Eye (tissue), 1 donor: ENCODE data around the gene CSNK1G1.
"Not testable (repeated sequence)": the region's sequence is repeated elsewhere in the genome, so short reads cannot be mapped to it uniquely, and the experiment has no call there.

ENCODE experiments used
- DNase-seq: peaks from one replicate; pipeline ENCODE4 v3.0.0-alpha.2; 2015

The CSNK1G1 gene

DNA sequence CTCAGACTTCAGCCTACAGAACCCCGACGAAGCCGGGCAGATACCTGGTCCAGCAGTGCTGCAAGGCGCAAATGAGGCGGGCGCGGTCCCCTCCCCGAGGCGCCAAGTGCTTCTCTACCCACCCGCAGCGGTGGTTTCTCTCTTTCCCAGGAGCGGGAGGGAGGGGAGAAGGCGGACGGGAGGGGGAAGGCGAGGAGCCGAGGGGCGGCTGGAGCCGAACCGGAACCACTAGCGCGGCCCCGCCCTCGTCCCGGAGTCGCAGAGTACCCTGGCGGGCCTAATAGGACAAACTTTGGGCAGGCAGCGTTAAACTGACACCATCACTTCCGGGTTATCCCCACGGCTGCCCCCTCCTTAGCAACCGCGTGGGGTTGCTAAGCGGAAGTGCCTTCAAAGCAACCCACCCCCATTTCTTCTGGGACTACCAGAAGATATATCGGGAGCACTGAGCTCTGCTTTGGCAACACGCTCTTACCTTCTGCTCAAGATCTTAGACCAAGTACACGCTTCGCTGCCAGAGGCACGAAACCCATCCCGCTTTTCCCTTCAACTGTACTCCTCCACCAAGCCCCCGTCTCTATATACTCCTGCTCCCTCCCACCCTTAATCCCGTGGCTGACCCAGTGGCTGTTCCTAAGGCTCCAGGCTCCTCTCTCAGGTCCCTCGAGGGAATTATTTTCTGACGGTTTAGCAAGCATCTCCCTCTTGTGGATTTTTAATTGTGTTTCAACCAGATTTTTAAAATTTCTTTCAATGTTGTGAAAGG is at the start of gene CSNK1G1:
Gene CSNK1G1, minus strand, starts transcription at position 230 of the 766 bp plus-strand sequence. CDS start 55,674 bp downstream, outside the sequence.
- DNase-seq, result peak; percentile 98

DNA sequence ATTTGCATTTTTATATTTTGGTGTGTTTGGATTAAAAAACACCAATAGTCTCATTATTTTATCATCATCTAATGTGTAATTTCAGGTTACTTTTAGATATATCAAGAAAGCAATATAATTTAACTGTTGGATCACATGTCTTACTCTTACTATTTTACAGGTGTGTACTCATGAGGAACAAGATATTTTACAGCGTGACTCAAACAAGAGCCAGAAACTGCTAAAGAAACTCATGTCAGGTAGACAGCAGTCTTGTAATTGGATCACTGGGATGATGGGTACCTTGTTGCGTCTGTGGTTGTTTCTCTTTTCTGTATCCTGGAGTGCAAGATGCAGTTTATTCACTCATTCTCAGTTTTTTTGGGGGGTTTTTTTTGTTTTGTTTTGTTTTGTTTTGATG is 44.6 kb upstream of the CSNK1G1 start:
- no peak for DNase-seq

DNA sequence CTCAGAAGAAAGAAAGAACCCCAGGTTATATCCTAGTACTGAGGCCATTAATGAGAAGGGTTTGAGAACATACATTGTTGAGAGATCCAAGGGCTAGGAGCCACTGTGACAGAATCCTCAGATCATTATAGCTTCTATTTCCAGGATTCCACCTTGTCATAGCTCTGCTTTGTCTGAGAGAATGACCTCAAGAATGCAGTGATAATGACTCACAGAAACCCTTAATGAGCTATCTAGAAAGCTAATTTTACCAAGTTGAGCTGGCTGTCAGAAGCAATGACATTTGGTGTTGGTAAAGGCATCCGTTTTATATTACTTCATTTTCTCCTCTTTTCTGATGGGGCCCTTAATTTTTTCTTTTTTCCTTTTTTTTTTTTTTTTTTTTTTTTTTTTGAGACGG is 42.6 kb upstream of the CSNK1G1 start:
- no peak for DNase-seq

DNA sequence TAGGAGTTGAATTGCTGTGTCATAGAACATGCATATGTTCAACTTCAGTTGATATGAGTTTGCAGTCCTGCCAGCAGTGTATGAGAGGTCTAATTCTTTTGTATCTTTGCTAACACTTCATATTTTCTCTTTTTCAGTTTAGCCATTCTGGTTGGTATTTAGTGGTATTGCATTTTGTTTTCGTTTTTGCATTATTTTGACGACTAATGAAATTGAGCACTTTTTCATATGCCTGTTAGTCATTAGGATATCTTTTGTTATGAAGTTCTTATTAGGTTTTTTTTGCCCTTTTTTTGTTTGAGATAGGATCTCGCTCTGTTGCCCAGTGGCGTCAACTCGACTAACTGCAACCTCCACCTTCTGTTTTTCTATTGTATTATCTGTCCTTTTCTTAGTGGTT is 40.8 kb upstream of the CSNK1G1 start:
- DNase-seq, result no peak

DNA sequence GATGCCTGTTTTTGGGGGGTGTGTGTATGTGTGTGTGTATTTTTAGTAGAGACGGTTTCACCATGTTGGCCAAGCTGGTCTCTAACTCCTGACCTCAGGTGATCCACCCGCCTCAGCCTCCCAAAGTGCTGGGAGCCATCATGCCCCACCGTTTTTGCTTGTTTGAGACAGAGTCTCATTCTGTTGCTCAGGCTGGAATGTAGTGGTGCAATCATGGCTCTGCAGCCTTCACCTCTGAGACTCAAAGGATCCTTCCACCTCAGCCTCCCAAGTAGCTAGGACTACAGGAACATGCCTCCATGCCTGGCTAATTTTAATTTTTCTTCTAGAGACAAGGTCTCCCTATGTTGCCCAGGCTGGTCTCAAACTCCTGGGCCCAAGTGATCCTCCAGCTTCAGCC is 36.5 kb upstream of the CSNK1G1 start:
- DNase-seq, result not testable (repeated sequence)

- DNase-seq, result no peak
Measured at GRCh38 chr15:64389036-64389435, 33.1 kb upstream of the CSNK1G1 start.

DNA sequence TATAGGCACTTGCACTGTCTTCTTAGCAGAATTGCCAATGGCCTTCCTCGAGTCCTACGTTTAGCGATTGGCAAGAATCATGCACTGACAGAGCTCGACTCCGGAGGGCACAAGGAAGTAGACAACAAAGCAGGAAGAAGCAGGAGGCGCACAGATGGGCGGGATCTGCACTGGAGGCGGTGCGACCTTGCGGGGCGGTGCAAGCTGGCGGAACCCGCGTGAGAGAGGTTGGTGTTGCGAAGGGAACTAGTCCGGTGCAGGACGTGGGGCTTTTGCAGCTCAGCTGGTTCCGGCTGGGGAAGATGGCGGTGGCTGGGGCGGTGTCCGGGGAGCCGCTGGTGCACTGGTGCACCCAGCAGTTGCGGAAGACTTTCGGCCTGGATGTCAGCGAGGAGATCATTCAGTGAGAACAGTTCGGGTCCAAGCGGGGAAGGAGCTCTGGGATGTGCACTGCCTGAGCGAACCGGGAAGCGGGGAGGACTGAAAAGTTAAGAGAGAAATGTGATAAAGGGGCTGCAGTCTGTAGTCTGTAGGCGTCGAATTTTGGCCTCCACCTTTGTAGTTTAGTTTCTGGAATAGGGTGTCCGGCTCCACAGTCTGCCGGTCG is 31.7 kb upstream of the CSNK1G1 start, which contains the start of gene TRIP4:
Gene TRIP4, plus strand, starts transcription at position 275 of the 607 bp plus-strand sequence. Its CDS starts 28 bp downstream, at position 303.
- peak; percentile 97 for DNase-seq

DNA sequence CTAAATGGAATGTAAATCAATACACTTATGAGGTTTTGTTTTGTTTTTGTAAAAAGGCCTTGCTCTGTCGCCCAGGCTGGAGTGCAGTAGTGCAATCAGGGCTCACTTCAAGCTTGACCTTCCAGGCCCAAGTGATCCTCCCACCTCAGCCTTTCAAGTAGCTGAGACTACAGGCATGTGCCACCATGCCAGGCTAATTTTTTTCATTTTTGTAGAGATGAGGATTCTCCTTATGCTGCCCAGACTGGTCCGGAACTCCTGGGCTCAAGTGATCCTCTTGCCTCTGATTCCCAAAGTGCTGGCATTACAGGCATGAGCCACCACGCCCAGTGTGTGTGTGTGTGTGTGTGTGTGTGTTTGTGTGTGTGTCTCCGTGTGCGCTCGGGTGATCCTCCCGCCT is 30.3 kb upstream of the CSNK1G1 start:
- DNase-seq, result no peak

- no peak for DNase-seq
Measured at GRCh38 chr15:64383760-64384159, 27.8 kb upstream of the CSNK1G1 start.

DNA sequence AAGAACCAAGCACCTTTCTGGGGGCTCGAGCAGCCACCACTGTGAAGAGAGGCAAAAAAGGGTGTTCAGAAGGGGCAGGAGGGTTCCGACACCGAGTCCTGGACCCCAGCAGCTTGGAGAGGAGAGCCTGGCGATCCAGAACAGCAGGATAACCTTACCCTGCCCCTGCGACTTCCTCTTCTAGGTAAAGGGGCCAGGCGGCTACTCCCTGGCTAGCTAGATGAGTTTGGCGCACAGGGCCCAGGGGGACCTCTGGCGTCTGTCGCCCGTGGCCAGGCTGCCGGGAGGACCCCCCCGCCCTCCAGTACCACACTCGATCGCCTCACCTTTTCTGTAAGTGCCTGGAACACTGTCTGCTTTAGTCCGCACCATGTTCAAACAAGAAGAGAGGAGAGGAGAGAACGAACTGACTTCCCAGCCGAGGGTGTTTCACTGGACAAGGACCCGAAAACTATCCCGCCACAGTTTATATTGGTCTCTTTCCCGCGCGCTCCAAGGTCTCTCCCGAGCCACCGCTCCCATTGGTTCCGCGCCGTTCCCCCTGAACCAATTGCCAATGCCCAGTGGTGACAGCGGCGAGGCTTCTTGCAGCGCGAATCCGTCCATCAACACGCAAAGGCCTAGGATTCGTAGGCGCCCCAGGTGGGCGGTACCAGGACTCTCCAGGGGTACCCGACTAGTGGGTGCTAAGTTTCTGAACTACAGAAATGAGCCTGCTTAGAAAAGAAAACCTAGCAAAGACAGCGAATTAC is 25.2 kb upstream of the CSNK1G1 start, which contains the start of gene PCLAF:
Gene PCLAF, minus strand, starts transcription at position 442 of the 752 bp plus-strand sequence. Its CDS starts 70 bp downstream, at position 372.
- DNase-seq, result peak; percentile 97

DNA sequence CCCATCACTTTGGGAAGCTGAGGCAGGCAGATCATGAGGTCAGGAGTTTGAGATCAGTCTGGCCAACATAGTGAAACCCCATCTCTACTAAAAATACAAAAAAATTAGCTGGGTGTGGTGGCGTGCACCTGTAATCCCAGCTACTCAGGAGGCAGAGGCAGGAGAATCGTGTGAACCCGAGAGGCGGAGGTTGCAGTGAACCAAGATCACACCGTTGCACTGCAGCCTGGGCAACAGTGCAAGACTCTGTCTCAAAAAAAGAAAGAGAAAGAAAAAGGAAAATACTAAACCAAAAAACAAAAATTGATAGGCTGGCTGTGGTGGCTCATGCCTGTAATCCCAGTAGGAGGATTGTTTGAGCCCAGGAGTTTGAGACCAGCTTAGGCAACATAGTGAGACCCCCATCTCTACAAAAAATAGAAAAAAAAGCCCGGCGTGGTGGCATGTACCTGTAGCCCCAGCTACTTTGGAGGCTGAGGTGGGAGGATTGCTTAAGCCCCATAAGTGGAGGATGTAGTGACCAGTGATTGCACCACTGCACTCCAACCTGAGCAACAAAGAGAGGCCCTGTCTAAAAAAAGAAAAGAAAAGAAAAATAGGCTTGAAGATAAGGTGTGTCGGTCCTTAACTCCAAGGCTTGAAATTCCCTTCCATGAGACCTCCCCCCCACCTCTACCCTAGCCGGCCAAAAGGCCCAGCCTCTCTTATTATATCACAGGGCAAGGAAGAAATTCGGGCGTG is 24.3 kb upstream of the CSNK1G1 start:
- not testable (repeated sequence) for DNase-seq

DNA sequence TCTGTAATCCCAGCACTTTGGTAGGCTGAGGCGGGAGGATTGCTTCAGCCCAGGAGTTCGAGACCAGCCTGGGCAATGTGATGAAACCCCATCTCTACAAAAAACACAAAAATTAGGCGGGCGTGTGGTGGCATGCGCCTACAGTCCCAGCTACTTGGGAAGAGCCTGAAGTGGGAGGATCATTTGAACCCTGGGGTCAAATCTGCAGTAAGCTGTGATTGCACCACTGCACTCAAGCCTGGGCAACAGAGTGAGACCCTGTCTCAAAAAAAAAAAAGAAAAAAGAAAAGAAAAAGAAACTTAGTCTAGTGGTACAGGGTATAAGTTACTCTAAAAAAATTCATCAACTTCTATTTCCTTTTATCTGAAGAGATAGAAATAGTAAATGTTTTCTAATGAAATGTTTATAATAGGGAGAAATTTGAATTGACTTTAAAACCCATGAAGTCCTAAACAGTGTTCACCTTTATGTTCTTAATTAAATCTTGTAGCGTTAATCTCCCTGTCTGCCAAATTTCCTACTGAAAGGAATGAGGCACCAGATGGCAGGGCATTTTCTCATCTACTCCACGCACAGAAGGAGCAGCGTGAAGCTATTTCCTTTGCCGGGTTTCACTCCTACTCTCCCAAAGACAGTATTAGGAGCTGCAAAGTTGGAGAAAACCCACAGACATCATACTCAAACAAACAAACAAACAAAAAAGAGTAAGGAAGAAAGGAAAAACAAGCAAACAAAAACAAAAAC is 23.4 kb upstream of the CSNK1G1 start:
- DNase-seq, result no peak

DNA sequence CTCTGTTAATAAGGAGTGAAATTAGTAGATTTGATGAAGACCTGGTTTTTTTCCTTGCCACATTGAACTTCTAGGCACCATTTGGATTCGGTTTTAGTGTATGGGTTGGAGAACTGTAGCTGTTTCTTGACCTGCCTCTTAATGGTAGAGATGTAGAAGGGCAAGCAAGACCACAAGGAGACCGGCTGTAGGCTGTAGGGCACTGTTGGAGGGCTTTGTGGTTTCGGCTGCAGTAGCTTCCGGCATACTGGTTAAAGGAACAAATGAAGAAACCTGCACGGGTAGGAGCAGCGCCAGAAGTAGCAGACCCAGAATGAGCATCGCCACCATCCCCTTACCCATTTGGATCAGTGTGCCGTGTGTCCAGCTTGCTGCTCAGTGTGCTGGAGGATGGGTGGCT is 17.4 kb upstream of the CSNK1G1 start:
- DNase-seq, result no peak

GRCh38 chr15:64371383-64371782 is 15.4 kb upstream of the CSNK1G1 start:
- DNase-seq, result not testable (repeated sequence)

GRCh38 chr15:64369078-64369607 is 13.2 kb upstream of the CSNK1G1 start:
- no peak for DNase-seq

DNA sequence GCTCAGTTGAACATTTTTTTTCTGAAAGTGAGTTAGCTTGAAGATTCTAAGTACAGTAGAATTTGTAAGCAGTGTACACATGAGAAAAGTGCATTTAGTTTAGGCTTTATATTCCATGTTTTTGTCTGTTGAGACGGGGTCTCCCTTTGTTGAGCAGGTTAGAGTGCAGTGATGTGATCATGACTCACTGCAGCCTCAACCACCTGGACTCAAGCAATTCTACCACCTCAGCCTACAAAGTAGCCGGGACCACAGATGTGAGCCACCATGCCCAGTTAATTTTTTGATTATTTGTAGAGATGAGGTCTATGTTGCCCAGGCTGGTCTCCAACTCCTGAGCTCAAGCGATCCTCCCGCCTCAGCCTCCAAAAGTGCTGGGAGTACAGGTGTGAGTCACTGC is 5.3 kb upstream of the CSNK1G1 start:
- DNase-seq, result no peak

DNA sequence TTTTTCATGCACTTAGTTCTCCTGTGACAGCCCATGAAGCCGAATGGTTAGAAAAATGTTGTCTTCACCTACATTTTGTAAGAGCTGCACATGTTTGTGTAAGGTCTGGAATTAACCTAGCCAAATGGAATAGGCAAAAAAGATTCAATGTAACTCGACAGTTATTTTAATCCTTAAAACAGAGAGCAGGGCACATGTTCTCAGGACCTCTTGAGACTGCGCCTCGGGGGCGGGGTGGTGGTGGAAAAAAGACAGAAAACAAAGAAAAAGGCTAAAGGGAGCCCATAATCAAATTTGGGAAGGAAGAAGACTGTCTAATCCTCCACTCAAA is 702 bp upstream of the CSNK1G1 start:
- no peak for DNase-seq

DNA sequence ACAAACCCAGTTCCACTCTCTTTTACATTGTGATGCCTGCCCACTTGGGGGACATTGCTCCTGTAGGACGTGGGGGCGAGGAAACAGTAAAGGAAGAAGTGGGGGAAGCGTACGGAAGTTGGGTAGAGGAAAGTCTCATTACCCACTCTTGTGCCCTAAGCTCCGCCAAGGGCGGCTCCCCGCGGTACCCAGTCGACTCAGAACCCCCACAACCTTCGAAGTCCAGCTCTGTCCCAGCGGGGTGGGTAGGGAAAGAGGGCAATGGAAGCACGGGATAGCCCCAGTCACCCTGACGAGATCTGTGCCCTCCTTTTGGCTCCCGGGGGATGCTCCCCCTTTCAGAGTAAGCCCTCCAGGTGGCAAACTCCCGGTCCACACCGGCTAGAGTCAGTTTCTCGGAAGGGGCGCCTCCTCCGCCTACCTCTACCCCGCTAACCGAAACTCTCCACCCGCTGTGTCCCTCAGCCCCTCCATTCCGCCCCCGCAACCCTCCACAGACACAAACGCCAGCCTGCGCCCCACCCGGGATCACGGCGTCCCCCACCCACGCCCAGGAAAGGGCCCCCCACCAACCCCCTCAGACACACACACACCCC is 527 bp downstream of the CSNK1G1 start:
- DNase-seq, result peak; percentile 51

- no peak for DNase-seq
Measured at GRCh38 chr15:64354688-64355344, 1.2 kb downstream of the CSNK1G1 start.

DNA sequence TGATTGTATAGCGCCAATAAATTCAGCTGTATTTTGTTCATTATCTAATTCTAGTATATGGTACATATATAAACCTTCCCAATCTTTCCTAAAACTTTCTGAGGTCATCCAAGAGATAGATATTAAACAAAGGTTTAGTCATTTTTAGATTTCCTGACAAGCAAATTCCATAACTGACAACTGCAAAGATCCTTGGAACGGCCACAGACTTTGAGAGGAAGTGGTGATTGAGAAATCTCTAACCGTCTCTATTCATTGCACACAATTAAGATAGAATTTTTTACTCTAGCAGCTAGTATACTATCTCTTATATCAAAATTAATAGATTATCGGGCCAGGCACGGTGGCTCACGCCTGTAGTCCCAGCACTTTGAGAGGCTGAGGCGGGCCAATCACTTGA is 4.7 kb downstream of the CSNK1G1 start:
- no peak for DNase-seq

GRCh38 chr15:64349375-64349774 is 6.6 kb downstream of the CSNK1G1 start:
- no peak for DNase-seq
